OCI-LY3 (cell line): ENCODE data around the gene PEMT.

Source experiments
- EZH2phosphoT487 ChIP-seq: fragments of 200-600 bp; shearing (Covaris generic); IDR thresholded peaks from 2 replicates; pipeline ENCODE4 v1.6.1; 2018; ENCODE audit warnings: antibody characterized with exemption, mixed run types, low read depth
- TF ChIP-seq, protein P1 (sequence below): fragments of 200-600, 300-600 bp; sonication (generic); IDR thresholded peaks from 2 replicates; pipeline ENCODE4 v1.5.1; 2014; ENCODE audit warnings: antibody characterized with exemption, low read length, low read depth

- TF ChIP-seq, protein P1, sequence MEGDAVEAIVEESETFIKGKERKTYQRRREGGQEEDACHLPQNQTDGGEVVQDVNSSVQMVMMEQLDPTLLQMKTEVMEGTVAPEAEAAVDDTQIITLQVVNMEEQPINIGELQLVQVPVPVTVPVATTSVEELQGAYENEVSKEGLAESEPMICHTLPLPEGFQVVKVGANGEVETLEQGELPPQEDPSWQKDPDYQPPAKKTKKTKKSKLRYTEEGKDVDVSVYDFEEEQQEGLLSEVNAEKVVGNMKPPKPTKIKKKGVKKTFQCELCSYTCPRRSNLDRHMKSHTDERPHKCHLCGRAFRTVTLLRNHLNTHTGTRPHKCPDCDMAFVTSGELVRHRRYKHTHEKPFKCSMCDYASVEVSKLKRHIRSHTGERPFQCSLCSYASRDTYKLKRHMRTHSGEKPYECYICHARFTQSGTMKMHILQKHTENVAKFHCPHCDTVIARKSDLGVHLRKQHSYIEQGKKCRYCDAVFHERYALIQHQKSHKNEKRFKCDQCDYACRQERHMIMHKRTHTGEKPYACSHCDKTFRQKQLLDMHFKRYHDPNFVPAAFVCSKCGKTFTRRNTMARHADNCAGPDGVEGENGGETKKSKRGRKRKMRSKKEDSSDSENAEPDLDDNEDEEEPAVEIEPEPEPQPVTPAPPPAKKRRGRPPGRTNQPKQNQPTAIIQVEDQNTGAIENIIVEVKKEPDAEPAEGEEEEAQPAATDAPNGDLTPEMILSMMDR, result no peak
- no peak for TF ChIP-seq EZH2phosphoT487
Measured at GRCh38 chr17:17502741-17503565, 88.6 kb downstream of the PEMT start.
